GM20000 (cell line): ENCODE data around the gene MAT2B.

Experiments
- DNase-seq: peaks from one replicate; pipeline ENCODE4 v3.0.0; 2012; ENCODE audit warnings: low spot score
- CTCF ChIP-seq: IDR thresholded peaks from 2 replicates; pipeline ENCODE4 v1.5.1; 2012; ENCODE audit warnings: mild to moderate bottlenecking, control low read depth; ENCODE audit errors: extremely low read depth, missing control alignments

Gene MAT2B

GRCh38 chr5:163561339-163561738 lies 55.9 kb downstream of the MAT2B start:
- TF ChIP-seq CTCF: no peak
- no peak for DNase-seq

GRCh38 chr5:163562071-163562470 lies 56.7 kb downstream of the MAT2B start:
- no peak for DNase-seq
- no peak for TF ChIP-seq CTCF

- DNase-seq: no peak
- no peak for TF ChIP-seq CTCF
Measured at GRCh38 chr5:163563112-163563511, 57.7 kb downstream of the MAT2B start.

- no peak for TF ChIP-seq CTCF
- DNase-seq: no peak
Measured at GRCh38 chr5:163563880-163564279, 58.5 kb downstream of the MAT2B start.

- peak; percentile 48 for DNase-seq
- peak; percentile 70 for TF ChIP-seq CTCF
Measured at GRCh38 chr5:163564321-163564938, 59.0 kb downstream of the MAT2B start.

- no peak for DNase-seq
Measured at GRCh38 chr5:163565492-163565891, 60.1 kb downstream of the MAT2B start.

GRCh38 chr5:163565931-163566608 lies 60.7 kb downstream of the MAT2B start:
- no peak for DNase-seq
- no peak for TF ChIP-seq CTCF

More at GRCh38 chr5:163565492-163565891, 60.1 kb downstream of the MAT2B start:
- no peak for TF ChIP-seq CTCF
